Urinary bladder (tissue), 4 donors: ENCODE measurements around the gene CRYBB3. TPM values are rescaled to one million over a fixed set of nuclear protein-coding genes. Genes with fewer than 3 reads are reported as not detected.

ENCODE experiments used
- DNase-seq: peaks from one replicate; pipeline ENCODE4 v3.0.0-alpha.2; 2015; ENCODE audit errors: extremely low spot score
- H3K27ac ChIP-seq: one replicate; pipeline ENCODE4 v1.5.1; 2013; ENCODE audit warnings: low read depth, mild to moderate bottlenecking, moderate library complexity
- H3K36me3 ChIP-seq: one replicate; pipeline ENCODE4 v1.6.1; 2013; ENCODE audit warnings: mild to moderate bottlenecking, moderate library complexity; ENCODE audit not compliant: insufficient read depth
- H3K4me1 ChIP-seq: one replicate; pipeline ENCODE4 v1.6.1; 2013; ENCODE audit warnings: mild to moderate bottlenecking, moderate library complexity; ENCODE audit not compliant: insufficient read depth
- H3K4me3 ChIP-seq: one replicate; pipeline ENCODE4 v1.5.1; 2013; ENCODE audit warnings: low read depth, low read length
- WGBS: extraction: QIAGEN DNeasy Blood & Tissue Kit; methylation state at CpG from one replicate; pipeline ENCODE4 v1.1.7; 2013; 5-methylcytosine and 5-hydroxymethylcytosine counted together
- polyA plus RNA-seq: library from polyadenylated mRNA; stranded (reverse); fragments of 200-250 nt; gene quantifications from one replicate; pipeline ENCODE4 v1.2.3, GENCODE V29; 2013
- total RNA-seq: library from RNA; depleted of rRNA; stranded (reverse); fragments of >200 nt; gene quantifications from one replicate; pipeline ENCODE4 v1.2.3, GENCODE V29; 2014
- donor health status: healthy with polysubstance abuse.
- donor health status: healthy.

Gene CRYBB3
- total and polyA plus RNA-seq, 2 donors = not detected

DNA sequence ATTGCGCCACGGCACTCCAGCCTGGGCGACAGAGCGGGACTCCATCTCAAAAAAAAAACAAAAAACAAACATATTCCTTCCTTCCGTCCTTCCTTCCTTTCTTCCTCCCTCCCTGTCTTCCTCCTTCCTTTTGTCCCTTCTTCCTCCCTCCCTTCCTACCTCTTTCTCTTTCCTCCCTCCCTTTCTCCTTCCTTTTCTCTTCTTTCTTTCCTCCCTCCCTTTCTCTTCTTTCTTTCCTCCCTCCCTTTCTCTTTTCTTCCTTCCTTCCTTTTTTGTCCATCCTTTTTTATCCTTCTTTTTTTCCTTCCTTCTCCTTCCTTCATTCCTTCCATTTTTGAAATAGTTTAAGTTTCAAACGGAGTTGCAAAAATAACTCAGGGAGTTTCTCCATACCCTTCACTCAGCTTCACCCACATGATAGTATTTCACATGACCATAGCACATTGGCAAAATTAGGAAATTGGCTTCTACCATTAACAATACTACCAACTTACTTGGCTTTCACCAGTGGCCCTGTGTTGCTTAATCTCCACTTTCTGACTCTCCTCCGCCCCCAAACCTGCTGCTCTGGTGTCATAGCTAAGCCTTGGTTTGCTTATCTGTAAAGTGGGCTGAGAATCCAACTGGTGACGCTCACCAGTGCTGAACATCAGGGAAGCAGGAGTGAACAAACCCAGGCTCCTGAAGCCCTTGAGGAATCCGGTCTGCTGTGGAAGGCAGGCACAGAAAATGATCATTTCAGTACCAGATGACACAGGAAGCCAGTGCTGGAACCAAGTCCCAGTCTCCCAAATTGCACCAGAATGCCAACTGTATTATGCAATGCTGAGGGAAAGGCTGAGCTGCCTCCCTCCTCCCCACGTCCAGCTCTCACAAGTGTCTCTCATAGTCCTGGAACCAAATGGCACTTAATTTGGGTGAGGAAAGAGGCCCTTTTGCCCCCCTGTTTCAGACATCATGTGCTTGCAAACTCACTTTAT is 17.2 kb upstream of the CRYBB3 start:
- DNase-seq = no peak
- Histone ChIP-seq H3K27ac (no peak overlapping the region), H3K36me3 (peaks cover 2% of the 10 kb centered on the region), H3K4me1 (no peaks in the 10 kb centered on the region), H3K4me3 (no peak overlapping the region)
- WGBS = 78% methylated on average over 10 of the region's 10 CpGs

DNA sequence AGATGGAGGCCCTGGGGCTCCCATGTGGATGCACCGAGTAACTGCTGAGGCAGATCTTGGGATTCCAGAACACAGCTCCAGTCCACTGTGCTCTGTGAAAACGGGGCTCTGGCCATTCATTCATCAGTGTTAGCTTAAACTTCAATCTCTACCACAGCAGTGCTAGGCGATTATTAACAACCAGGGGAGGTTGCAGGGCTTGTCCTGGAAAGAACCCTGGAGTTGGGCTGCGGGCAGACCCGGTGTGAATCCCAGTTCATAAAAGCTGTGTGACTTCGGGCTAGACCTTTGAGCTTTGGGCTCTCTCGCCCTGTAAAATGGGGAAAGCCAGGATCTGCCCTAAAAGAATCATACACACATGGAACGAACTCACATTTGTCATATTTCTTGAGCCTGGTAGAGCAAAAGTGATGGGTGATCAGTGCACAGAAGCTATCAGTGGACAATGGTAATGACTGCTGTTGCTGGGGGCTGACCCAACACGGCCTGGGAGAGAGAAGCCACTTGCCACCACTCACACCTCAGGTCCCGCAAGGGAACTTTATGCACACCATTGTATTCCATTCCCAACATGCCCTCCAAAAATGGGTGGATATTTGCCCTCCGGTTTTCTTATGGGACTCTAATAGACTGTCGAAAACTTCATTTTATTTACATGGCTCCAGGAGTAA is 15.6 kb upstream of the CRYBB3 start:
- H3K4me1 ChIP-seq = no peaks in the 10 kb centered on the region
- H3K36me3 ChIP-seq = peaks cover 2% of the 10 kb centered on the region
- DNase-seq = no peak
- no peak overlapping the region for H3K4me3 ChIP-seq
- H3K27ac ChIP-seq = no peak overlapping the region
- 90% methylated on average over 12 of the region's 12 CpGs for WGBS

DNA sequence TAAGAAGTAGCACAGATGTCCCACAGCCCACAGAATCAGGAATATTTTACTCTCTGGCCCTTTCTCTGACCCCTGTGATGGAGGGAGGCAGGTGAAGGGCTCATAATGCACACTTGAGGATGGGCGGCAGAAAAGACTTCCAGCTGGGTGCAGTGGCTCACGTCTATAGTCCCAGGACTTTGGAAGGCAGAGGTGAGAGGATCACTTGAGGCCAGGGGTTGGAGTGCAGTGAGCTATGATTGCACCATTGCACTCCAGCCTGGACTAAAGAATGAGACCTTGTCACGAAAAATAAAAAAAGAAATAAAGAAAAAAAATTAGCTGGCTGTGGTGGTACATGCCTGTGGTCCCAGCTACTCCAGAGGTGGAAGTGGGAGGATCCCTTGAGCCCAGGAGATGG is 13.5 kb upstream of the CRYBB3 start:
- no peak overlapping the region for H3K4me3 ChIP-seq

DNA sequence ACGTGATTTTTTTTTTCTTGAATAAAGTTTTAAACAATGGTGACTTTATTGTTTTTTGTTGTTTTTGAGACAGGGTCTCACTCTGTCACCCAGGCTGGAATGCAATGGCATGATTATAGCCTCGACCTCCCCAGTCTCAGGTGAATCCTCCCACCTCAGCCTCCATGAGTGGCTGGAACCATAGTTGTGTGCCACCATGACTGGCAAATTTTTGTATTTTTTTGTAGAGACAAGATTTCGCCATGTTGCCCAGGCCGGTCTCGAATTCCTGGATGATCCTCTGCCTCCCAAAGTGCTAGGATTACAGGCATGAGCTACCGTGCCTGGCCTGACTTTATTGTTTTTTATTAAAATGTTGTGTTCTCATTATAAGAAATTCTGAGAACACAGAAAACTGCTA is 12.2 kb upstream of the CRYBB3 start:
- WGBS = 83% methylated on average over 6 of the region's 6 CpGs
- no peak overlapping the region for H3K27ac ChIP-seq
- H3K4me1 ChIP-seq = no peaks in the 10 kb centered on the region
- H3K4me3 ChIP-seq = no peak overlapping the region
- H3K36me3 ChIP-seq = peaks cover 4% of the 10 kb centered on the region
- no peak for DNase-seq

More for the DNA sequence above, 13.5 kb upstream of the CRYBB3 start:
- no peak for DNase-seq
- Histone ChIP-seq H3K36me3 (peaks cover 4% of the 10 kb centered on the region), H3K27ac (no peak overlapping the region), H3K4me1 (no peaks in the 10 kb centered on the region)
- WGBS = 83% methylated on average over 3 of the region's 3 CpGs

DNA sequence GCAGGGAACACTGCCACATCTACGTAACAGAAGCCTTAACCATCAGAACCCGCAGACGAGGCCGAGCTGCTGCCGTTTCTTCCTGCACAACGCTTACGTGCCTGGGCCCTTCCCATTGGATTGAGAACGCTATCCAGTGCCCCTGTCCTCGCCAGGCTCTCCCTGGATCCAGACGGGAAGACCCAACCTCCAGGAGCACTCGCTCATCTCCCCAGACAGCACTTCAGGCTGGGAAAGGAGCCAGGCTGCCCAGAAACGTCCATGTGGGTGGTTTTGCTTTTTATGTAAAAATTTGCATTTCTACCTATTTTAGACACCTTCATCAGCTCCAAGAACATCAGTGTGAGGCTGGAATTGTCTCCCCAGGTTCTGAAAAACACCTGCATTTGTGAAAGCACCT is 7.3 kb upstream of the CRYBB3 start:
- Histone ChIP-seq H3K4me1 (no peaks in the 10 kb centered on the region), H3K36me3 (peaks cover 2% of the 10 kb centered on the region), H3K4me3 (no peak overlapping the region), H3K27ac (no peak overlapping the region)
- no peak for DNase-seq
- 84% methylated on average over 12 of the region's 12 CpGs for WGBS

DNA sequence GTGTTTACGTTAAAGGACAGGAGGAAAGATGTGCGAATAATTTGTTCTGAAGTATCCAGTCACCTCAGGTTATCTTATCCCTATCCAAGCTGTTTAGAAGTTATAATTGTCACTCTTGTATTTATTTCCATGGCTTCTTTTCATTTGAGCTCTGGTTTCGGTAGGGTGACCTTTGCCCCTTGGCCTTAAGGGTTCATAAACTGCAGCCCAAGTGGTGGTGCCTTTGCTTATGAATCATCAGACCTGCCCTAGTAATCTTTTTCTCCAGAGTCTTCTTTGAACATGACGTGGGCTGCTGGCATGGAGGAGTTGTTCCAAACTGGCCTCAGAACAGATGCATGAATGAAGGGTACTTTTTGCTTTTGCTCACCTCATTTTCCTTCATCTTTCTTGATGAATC is 6.5 kb upstream of the CRYBB3 start:
- H3K4me1 ChIP-seq = no peaks in the 10 kb centered on the region
- peaks cover 2% of the 10 kb centered on the region for H3K36me3 ChIP-seq
- H3K27ac ChIP-seq = no peak overlapping the region
- DNase-seq = no peak
- 89% methylated on average over 4 of the region's 4 CpGs for WGBS
- no peak overlapping the region for H3K4me3 ChIP-seq

DNA sequence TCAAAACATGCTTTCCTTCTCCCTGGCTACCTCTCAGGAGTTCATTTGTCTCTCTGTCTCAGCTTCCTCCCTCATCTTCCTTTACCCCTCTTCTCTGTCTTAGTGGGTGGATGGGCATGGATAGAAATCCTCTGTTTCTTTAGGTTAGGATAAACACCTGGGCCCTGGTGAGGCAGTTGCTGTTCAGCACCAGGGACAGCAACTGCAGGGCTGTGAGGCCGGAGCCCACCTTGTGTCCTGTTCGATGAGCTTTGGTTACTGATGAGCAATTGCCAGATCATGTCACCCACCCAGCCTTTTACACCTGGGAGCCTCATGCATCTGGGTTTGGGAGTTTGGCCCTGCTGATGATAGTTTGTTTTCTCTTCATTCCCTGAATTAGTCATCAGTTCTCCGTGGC is 6.1 kb upstream of the CRYBB3 start:
- no peak for DNase-seq
- no peaks in the 10 kb centered on the region for H3K4me1 ChIP-seq
- no peak overlapping the region for H3K27ac ChIP-seq
- no peak overlapping the region for H3K4me3 ChIP-seq
- peaks cover 2% of the 10 kb centered on the region for H3K36me3 ChIP-seq
- WGBS = 49% methylated on average over 3 of the region's 3 CpGs

DNA sequence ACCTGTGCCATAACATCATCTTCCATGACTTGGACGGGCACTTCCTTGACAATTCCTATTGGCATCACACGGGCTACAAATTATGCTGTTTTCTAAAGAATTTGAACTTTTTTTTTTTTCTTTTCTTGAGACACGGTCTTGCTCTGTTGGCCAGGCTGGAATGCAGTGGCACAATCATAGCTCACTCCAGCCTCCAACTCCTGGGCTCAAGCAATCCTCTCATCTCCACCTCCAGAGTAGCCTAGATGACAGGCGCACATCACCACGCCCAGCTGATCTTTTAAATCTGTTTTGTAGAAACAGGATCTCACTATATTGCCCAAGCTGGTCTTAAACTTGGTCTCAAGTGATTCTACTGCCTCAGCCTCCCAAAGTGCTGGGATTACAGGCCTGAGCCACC is 3.3 kb upstream of the CRYBB3 start:
- no peak for DNase-seq
- 86% methylated on average over 5 of the region's 5 CpGs for whole genome bisulfite sequencing
- no peaks in the 10 kb centered on the region for H3K36me3 ChIP-seq

DNA sequence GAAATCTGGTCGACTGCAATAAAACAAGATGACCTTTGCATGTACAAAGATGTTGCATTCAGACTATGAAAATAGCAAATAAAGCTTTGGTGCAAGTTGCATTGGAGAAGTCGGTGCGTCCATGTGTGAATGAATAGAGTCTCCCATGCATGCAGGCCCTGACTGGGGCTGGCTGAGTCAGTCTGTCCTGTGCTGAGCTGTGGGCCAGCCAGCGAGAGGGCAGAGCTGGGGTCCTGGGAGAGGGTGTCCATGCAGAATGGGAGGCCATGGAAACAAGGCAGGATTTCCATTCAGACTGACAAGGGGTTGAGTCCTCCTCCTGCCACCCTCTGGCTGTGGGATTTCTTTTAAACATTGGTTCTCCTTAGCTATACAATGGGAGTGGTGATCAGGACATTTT is 2.3 kb upstream of the CRYBB3 start:
- no peak for DNase-seq
- Histone ChIP-seq H3K27ac (no peak overlapping the region), H3K4me3 (no peak overlapping the region), H3K36me3 (no peaks in the 10 kb centered on the region), H3K4me1 (no peaks in the 10 kb centered on the region)
- WGBS = 87% methylated on average over 4 of the region's 4 CpGs

More for the DNA sequence above, 3.3 kb upstream of the CRYBB3 start:
- no peak overlapping the region for H3K27ac ChIP-seq
- H3K4me1 ChIP-seq = no peaks in the 10 kb centered on the region
- no peak overlapping the region for H3K4me3 ChIP-seq

DNA sequence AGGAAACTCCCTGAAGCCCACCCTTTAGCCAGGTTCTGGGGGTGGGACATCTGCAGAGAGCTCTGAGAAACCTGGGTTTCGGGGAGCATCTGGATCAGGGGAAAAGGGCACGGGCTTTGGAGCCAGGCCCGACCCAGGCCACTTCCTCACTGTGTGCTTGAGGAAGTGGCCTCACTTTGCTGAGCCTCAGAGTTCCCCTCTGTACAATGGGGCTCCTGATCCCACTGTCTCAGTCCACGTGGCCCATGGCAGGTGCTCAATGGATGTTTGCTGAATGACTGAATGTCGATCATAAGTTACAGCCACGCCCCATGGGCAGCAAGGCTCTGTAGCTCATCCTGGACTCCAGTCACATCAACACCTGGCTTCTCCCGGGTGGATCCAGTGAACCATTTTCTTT is 1.3 kb downstream of the CRYBB3 start:
- Histone ChIP-seq H3K36me3 (no peaks in the 10 kb centered on the region), H3K4me3 (no peak overlapping the region), H3K4me1 (no peaks in the 10 kb centered on the region), H3K27ac (no peak overlapping the region)
- DNase-seq = no peak
- WGBS = 82% methylated on average over 7 of the region's 7 CpGs

DNA sequence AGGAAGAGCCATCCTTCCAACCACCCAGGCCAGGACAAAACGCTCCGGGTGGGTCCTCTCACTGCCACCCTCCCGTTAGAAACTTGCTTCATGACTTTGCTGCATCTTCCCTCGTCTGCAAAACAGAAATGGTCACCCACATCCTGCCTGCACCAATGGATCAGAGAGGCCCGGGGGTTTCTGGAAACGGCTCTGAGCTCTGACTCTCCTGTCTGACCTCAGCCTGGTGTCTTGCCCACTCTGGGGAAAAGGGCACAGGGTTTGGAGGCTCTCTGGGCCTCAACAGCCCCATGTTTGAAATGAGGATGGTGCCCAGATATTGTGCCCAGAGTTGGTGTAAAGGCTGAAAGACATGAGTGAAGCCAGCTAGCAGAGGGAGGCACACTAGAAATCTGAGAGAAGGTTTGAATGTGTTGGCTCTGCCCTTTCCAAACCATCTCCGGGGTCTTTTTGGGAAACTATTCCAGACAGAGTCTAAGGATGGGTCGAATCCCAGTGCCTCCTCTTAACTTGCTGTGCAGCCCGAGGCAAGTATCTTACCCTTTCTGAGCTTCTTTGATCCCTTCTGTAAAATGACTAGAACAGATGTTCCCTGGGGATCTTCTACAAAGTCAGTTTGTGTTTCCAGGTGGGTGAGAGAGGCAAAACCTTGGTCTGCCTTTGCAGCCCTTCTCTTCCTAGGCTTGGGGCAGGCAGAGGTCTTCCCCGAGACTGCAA is 2.1 kb downstream of the CRYBB3 start:
- no peak for DNase-seq
- WGBS = 68% methylated on average over 10 of the region's 10 CpGs
- no peaks in the 10 kb centered on the region for H3K36me3 ChIP-seq
- H3K4me1 ChIP-seq = no peaks in the 10 kb centered on the region
- H3K4me3 ChIP-seq = no peak overlapping the region
- H3K27ac ChIP-seq = no peak overlapping the region

DNA sequence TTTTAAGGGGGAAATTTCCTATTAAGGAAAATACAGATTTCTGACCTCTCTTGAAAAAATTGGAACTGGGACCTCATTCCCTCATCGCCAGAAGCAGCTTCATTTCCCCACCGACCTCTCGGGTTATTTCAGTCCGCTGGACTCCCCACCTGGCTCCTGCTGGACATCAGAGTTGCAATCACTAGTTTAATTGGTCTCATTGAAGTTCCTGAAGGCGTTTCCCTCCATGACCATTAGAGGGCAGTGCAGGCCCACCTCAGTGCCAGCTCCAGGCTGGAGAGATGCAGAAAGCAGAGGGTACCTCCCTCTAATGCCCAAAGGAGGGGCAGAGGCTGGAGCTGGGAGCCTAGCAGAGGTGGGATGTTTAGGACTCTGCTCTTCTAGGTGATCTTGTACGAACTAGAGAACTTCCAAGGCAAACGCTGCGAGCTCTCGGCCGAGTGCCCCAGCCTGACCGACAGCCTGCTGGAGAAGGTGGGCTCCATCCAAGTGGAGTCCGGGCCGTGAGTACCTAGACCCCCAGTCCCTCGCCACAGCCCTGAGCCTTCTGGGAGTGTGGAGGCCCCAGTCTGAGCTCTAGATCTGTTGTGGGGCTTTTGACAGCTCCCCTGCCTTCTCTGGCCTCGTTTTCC is 2.7 kb downstream of the CRYBB3 start:
- Histone ChIP-seq H3K27ac (no peak overlapping the region), H3K4me3 (no peak overlapping the region), H3K36me3 (no peaks in the 10 kb centered on the region), H3K4me1 (no peaks in the 10 kb centered on the region)
- DNase-seq = no peak
- WGBS = 51% methylated on average over 15 of the region's 15 CpGs

DNA sequence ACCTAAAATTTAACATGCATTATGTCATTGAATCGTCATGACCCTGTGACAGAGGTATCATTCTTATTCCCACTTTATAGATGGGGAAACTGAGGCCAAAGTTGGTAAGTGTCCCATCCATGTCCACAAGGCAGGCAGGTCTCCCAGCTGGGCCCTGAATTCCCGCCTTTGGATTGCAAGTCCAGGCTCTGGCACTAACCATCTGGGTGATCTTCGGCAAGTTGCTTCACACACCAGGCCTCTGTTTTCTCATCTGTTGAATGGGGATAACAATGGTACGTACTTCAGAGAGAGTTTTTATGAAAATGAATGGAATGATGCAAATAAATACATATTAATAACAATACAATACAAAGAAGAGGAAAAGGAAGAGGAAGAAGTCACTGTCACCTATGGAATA is 3.4 kb downstream of the CRYBB3 start:
- no peaks in the 10 kb centered on the region for H3K36me3 ChIP-seq
- no peak overlapping the region for H3K4me3 ChIP-seq
- H3K27ac ChIP-seq = no peak overlapping the region
- 91% methylated on average over 4 of the region's 4 CpGs for WGBS
- DNase-seq = no peak
- H3K4me1 ChIP-seq = no peaks in the 10 kb centered on the region
